Body of pancreas (tissue), 4 donors: ENCODE results near the gene RNFT2.

Experiments used
- POLR2A ChIP-seq, 3 donors: fragments of 450-650 bp; IDR thresholded peaks; one replicate each; pipeline ENCODE4 v1.6.1; 2016; ENCODE audit warnings: antibody characterized with exemption in 3 of 3, mild to moderate bottlenecking in 2 of 3
- TF ChIP-seq, protein P1 (sequence below), 7 experiments: fragments of 450-650 bp in 4 of 7; fragments of 200-600 bp in 3 of 7; sonication (generic) in 3 of 7; IDR thresholded peaks; one replicate each; pipeline ENCODE4 v1.5.1; 2016 to 2019; ENCODE audit warnings: antibody characterized with exemption in 7 of 7

DNA sequence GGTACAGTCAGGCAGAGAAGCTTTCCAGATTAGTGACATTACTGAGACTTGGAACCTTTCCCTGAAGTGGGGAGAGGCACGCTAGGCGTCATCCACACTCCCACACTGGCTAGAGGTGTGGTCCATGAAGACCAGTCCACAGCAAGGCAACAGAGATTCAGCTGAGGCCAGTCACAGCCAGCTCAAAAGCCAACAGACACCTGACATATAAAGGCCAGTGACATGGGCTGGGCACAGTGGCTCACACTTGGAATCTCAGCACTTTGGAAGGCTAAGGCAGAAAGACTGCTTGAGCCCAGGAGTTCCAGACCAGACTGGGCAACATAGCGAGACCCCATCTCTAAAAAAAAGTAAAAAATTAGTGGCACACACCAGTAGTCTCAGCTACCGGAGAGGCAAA lies 132.2 kb downstream of the RNFT2 start:
- TF ChIP-seq, protein P1, sequence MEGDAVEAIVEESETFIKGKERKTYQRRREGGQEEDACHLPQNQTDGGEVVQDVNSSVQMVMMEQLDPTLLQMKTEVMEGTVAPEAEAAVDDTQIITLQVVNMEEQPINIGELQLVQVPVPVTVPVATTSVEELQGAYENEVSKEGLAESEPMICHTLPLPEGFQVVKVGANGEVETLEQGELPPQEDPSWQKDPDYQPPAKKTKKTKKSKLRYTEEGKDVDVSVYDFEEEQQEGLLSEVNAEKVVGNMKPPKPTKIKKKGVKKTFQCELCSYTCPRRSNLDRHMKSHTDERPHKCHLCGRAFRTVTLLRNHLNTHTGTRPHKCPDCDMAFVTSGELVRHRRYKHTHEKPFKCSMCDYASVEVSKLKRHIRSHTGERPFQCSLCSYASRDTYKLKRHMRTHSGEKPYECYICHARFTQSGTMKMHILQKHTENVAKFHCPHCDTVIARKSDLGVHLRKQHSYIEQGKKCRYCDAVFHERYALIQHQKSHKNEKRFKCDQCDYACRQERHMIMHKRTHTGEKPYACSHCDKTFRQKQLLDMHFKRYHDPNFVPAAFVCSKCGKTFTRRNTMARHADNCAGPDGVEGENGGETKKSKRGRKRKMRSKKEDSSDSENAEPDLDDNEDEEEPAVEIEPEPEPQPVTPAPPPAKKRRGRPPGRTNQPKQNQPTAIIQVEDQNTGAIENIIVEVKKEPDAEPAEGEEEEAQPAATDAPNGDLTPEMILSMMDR (IDR thresholded peaks at IDR 0.05) = no peak
- TF ChIP-seq POLR2A (IDR thresholded peaks at IDR 0.05) = no peak
